ENCODE data around the gene USP15.
"Not testable (repeated sequence)": the region's sequence is repeated elsewhere in the genome, so short reads cannot be mapped to it uniquely, and the experiment has no call there.

USP15 gene

DNA sequence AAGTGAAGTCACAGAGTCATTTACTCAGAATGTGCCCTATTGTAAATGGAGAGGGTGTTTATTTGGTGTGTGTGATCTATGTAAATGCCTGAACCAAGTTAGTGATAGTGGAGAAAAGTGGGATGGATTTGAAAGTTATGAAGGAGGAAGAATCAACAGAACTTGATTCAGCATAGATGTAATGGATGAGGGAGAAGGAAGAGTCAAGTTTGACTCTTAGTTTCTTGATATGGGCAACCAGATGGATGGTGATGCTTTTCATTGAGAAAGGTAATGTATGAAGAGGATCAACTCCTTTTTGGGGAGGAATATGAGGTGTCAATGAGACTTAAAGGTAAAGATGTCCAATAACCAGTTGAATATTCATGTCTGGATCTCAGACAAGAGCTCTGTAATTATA, 199.8 kb downstream of the USP15 start:
- TF ChIP-seq, protein P1, sequence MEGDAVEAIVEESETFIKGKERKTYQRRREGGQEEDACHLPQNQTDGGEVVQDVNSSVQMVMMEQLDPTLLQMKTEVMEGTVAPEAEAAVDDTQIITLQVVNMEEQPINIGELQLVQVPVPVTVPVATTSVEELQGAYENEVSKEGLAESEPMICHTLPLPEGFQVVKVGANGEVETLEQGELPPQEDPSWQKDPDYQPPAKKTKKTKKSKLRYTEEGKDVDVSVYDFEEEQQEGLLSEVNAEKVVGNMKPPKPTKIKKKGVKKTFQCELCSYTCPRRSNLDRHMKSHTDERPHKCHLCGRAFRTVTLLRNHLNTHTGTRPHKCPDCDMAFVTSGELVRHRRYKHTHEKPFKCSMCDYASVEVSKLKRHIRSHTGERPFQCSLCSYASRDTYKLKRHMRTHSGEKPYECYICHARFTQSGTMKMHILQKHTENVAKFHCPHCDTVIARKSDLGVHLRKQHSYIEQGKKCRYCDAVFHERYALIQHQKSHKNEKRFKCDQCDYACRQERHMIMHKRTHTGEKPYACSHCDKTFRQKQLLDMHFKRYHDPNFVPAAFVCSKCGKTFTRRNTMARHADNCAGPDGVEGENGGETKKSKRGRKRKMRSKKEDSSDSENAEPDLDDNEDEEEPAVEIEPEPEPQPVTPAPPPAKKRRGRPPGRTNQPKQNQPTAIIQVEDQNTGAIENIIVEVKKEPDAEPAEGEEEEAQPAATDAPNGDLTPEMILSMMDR (IDR thresholded peaks at IDR 0.05) = no peak
- H3K4me1 ChIP-seq (ENCODE audit: control insufficient read depth in 1 of 2, insufficient read depth in 1 of 2, low read depth in 1 of 2, low read length in 1 of 2) = no peaks in the 10 kb centered on the region

DNA sequence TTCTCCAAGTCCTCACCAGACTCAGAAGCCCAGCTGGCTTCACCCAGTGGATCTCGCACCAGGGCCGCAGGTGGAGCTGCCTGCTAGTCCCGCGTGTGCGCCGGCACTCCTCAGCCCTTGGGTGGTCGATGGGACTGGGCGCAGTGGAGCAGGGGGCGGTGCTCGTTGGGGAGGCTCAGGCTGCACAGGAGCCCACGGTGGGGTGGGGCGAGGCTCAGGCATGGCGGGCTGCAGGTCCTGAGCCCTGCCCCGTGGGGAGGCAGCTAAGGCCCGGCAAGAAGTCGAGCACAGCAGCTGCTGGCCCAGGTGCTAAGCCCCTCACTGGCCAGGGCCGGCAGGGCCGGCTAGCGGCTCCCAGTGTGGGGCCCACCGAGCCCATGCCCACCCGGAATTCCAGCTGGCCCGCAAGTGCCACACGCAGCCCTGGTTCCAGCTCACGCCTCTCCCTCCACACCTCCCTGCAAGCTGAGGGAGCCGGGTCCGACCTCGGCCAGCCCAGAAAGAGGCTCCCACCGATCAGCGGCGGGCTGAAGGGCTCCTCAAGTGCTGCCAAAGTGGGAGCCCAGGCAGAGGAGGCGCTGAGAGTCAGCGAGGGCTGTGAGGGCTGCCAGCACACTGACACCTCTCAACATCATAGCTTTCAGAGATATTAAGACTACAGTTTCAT, 201.1 kb downstream of the USP15 start:
- not testable (repeated sequence) for H3K4me3 ChIP-seq (ENCODE audit: low read depth in 1 of 2, low read length in 1 of 2); H3K36me3 ChIP-seq; H3K9me3 ChIP-seq; H3K27ac ChIP-seq; H3K27me3 ChIP-seq; H3K4me1 ChIP-seq (ENCODE audit: control insufficient read depth in 1 of 2, insufficient read depth in 1 of 2, low read depth in 1 of 2, low read length in 1 of 2)

More for the DNA sequence above, 199.8 kb downstream of the USP15 start:
- Histone ChIP-seq H3K36me3 (no peaks in the 10 kb centered on the region), H3K27ac (no peak overlapping the region), H3K27me3 (no peaks in the 10 kb centered on the region), H3K4me3 (ENCODE audit: low read depth in 1 of 2, low read length in 1 of 2) (no peak overlapping the region), H3K9me3 (peaks cover 4% of the 10 kb centered on the region)

DNA sequence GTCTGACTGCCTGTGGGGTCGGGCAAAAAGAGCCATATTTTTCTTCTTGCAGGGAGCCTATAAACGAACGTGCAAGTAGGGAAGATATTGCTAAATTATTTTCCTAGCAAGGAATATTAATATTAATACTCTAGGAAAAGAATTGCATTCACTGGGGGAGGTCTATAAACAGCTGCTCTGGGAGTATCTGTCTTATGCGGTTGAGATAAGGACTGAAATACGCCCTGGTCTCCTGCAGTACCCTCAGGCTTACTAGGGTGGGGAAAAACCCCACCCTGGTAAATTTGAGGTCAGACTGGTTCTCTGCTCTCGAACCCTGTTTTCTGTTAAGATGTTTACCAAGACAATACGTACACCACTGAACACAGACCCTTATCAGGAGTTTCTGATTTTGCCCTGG, 203.0 kb downstream of the USP15 start:
- not testable (repeated sequence) for H3K27me3 ChIP-seq; H3K9me3 ChIP-seq; H3K36me3 ChIP-seq; H3K4me3 ChIP-seq (ENCODE audit: low read depth in 1 of 2, low read length in 1 of 2); H3K27ac ChIP-seq
- peaks cover 16 to 21% of the 10 kb centered on the region in 2 experiments for H3K4me1 ChIP-seq (ENCODE audit: control insufficient read depth in 1 of 2, insufficient read depth in 1 of 2, low read depth in 1 of 2, low read length in 1 of 2)
